Left kidney (tissue), 2 donors: Measurements from ENCODE around the gene AP1S3. TPM values are rescaled to one million over a fixed set of nuclear protein-coding genes. Genes with fewer than 3 reads are reported as not detected.

Experiments used
- DNase-seq: peaks from one replicate; pipeline ENCODE4 v3.0.0-alpha.2; 2013
- polyA plus RNA-seq: library from polyadenylated mRNA; unstranded; fragments of 120-200 nt; gene quantifications from one replicate; pipeline ENCODE4 v1.2.1, GENCODE V29; 2013; ENCODE audit not compliant: insufficient read length

Gene AP1S3
- polyA plus RNA-seq, 1 donor: 13.2 TPM

DNA sequence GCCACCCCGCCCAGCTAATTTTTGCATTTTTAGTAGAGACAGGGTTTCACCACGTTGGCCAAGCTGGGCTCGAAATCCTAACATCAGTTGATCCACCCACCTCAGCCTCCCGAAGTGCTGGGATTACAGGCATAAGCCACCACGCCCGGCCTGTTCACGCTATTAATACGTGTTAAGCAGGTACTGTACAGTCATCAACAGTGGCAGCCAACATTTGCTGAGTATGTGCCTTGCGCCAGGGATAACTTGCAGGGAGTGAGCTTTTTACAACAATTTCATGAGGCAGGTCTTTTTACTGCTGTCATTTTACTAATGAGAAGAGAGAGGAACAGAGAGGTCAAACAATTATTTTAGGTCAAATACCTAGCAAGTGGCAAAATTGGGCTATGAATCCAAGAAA, 115.2 kb downstream of the AP1S3 start:
- DNase-seq: no peak

DNA sequence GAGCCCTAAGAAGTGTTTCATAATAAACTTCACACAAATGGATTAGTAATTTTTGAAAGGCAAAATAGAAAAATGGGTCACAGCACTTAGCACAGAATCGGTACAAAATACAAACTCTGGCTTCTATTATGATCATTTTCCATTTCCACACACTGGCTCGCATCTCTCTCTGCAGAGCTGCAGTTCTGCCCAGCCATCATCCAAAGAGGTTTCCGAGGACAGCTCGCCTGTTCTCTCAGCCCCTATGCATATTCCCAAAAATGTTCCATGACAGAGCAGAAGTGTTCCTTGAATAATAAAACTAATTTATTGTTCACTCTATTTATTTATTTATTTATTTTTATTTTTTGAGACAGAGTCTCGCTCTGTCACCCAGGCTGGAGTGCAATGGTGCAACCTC, 115.6 kb downstream of the AP1S3 start:
- DNase-seq: no peak

DNA sequence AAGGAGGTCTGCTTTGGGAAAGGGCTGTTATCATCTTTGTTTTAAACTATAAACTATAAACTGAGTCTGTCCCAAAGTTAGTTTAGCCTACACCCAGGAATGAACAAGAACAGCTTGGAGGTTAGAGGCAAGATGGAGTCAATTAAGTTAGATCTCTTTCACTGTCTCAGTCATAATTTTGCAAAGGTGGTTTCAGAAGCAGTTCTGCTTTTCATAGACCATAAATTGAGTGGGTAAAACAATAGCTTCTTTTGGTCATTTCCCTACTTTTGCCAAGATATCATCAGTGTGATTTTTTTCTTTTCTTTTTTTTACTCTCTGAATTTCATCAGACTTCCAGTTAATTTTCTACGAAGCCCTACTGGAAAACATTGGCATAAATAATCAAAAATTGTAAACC, 117.0 kb downstream of the AP1S3 start:
- no peak for DNase-seq

DNA sequence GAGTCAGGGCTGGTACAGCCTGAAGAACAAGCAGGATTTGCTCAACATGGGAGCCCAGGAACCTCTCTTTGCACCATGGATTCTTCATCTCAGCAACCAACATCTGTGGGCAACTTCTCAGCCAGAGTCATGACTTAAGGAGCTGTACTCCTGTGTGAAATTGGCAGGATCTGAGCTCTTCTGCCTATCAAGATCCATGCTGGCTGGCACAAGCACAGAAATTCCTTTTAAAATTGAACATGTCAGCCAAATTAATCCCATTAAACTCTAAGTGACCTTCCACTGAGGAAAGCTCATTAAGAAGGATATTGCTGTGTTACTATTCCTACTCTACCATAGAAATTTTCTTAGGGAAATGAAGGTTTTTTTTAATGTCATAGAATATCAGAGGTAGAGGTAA, 124.7 kb downstream of the AP1S3 start:
- no peak for DNase-seq

DNA sequence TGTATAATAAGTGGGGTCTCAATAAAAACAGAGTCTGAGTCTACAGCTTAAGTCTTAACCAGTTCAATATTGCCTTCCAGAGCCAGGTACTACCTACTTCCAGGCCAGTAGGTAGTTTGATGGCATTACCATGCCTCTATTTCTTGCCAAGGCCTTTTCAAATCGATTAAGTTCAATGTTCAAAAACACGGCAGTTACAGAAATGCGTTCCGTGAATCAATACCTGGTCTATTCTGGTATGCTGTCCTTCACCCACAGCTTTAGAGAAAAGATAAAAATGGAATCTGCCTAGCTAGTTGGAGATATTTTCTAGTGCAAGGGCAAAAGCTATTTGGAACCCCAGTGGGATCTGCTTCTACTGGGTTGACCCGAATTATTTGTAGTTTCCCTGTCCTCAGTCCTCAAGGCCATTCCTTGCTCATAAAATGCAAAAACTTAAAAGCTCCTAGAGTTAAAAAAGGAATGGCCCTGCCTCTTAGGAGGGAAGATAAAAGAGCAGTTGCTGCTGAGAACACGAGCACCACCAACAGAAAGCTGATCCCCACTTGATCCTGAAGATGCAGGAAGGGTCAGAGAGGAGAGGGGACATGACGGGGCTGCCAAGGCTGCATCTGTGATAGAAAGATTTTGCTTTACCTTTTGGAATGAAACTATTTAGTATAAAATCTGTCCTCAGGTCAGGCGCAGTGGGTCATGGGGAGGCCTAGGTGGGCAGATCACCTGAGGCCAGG, 125.6 kb downstream of the AP1S3 start:
- DNase-seq: no peak

Other genes with a start within 250 kb of the AP1S3 start
- gene SCG2, start 235.2 kb downstream of the AP1S3 start, polyA plus RNA-seq: 0.75 TPM
- 66.6 TPM for gene WDFY1, start 107.8 kb upstream of the AP1S3 start, polyA plus RNA-seq
- gene MRPL44, start 119.9 kb upstream of the AP1S3 start, polyA plus RNA-seq: 37.3 TPM
- gene SERPINE2, start 201.7 kb upstream of the AP1S3 start, polyA plus RNA-seq: 112 TPM